H1 (cell line): Measurements from ENCODE around the gene PRKCD. TPM values are rescaled to one million over a fixed set of nuclear protein-coding genes. Genes with fewer than 3 reads are reported as not detected.

Experiments used
- CTCF ChIA-PET: fragments of 300-600 bp; sonication (Branson Sonifier 250); formaldehyde crosslinking; loops from one replicate; lab custom pipeline; 2021; ENCODE audit not compliant: partially characterized antibody; lab: Charles Lee
- POLR2A ChIA-PET: fragments of 300-600 bp; sonication (Branson Sonifier 250); formaldehyde crosslinking; loops from one replicate; lab custom pipeline; 2021; ENCODE audit warnings: inconsistent platforms; ENCODE audit not compliant: partially characterized antibody; lab: Charles Lee
- DNase-seq, 2 experiments: peaks; one replicate each; pipeline versions ENCODE4 v3.0.0 to v3.0.0-alpha.2; 2010 to 2022; ENCODE audit warnings: low spot score in 2 of 2, low read depth in 1 of 2, mixed read lengths in 1 of 2
- FAIRE-seq: peaks from 2 replicates; lab custom pipeline; 2011; peaks lifted over from hg19 to GRCh38; lab: Jason Lieb, UNC
- H2AFZ ChIP-seq: 2 replicates; pipeline ENCODE4 v1.8.1; 2012; ENCODE audit warnings: low read length, inconsistent platforms
- H2AK5ac ChIP-seq: 2 replicates; pipeline ENCODE4 v1.6.1; 2013; ENCODE audit warnings: low read depth, low read length
- H2BK120ac ChIP-seq: replicated peaks from 2 replicates; pipeline ENCODE3; 2013; ENCODE audit warnings: low read depth, low read length, inconsistent platforms
- H2BK12ac ChIP-seq: 2 replicates; pipeline ENCODE4 v1.6.1; 2013; ENCODE audit warnings: low read depth, low read length
- H2BK15ac ChIP-seq: 2 replicates; pipeline ENCODE4 v1.6.1; 2013; ENCODE audit warnings: low read length
- H2BK20ac ChIP-seq: 2 replicates; pipeline ENCODE4 v1.6.1; 2013; ENCODE audit warnings: low read length
- H2BK5ac ChIP-seq: 2 replicates; pipeline ENCODE4 v1.6.1; 2013; ENCODE audit warnings: low read depth, low read length
- H3K14ac ChIP-seq: 2 replicates; pipeline ENCODE4 v1.6.1; 2013; ENCODE audit warnings: inconsistent platforms; ENCODE audit not compliant: insufficient read length
- H3K18ac ChIP-seq: 2 replicates; pipeline ENCODE4 v1.6.1; 2013; ENCODE audit warnings: low read length; ENCODE audit errors: extremely low read depth
- H3K23ac ChIP-seq: 2 replicates; pipeline ENCODE4 v1.6.1; 2013; ENCODE audit warnings: inconsistent platforms; ENCODE audit not compliant: insufficient read length
- H3K23me2 ChIP-seq: 2 replicates; pipeline ENCODE4 v1.6.1; 2013; ENCODE audit warnings: low read depth, low read length
- H3K27ac ChIP-seq: 2 replicates; pipeline ENCODE4 v1.6.1; 2011; ENCODE audit warnings: low read depth, low read length, inconsistent platforms
- H3K27me3 ChIP-seq, 4 experiments: replicated peaks in 1 of 4; 1 replicate in 1 of 4; 2 replicates in 3 of 4; pipeline versions ENCODE4 v1.6.1 to v1.8.1; 2011 to 2013; ENCODE audit warnings: low read length in 3 of 4, mild to moderate bottlenecking in 3 of 4, inconsistent platforms in 2 of 4, mixed read lengths in 2 of 4, moderate library complexity in 1 of 4; ENCODE audit not compliant: control insufficient read depth in 3 of 4, insufficient read depth in 3 of 4; ENCODE audit errors: extremely low read depth in 1 of 4
- H3K36me3 ChIP-seq, 4 experiments: 2 replicates each; pipeline versions ENCODE4 v1.6.1 to v1.8.1; 2011 to 2013; ENCODE audit warnings: mild to moderate bottlenecking in 4 of 4, low read length in 3 of 4, moderate library complexity in 2 of 4, control low read depth in 1 of 4, inconsistent platforms in 1 of 4; ENCODE audit not compliant: insufficient read depth in 4 of 4, control insufficient read depth in 2 of 4
- H3K4ac ChIP-seq: replicated peaks from 2 replicates; pipeline ENCODE3; 2013; ENCODE audit warnings: low read length, low read depth, mixed read lengths, inconsistent platforms; ENCODE audit not compliant: insufficient read length
- H3K4me1 ChIP-seq, 4 experiments: replicated peaks in 1 of 4; 1 replicate in 1 of 4; 2 replicates in 3 of 4; pipeline versions ENCODE4 v1.6.1 to v1.8.1; 2011 to 2013; ENCODE audit warnings: low read length in 3 of 4, inconsistent platforms in 2 of 4, mixed read lengths in 1 of 4; ENCODE audit not compliant: insufficient read depth in 4 of 4, control insufficient read depth in 3 of 4
- H3K4me2 ChIP-seq, 2 experiments: 2 replicates each; pipeline versions ENCODE4 v1.6.1 to v1.8.1; 2011 to 2013; ENCODE audit warnings: low read depth in 2 of 2, low read length in 2 of 2, control low read depth in 1 of 2, inconsistent platforms in 1 of 2, mild to moderate bottlenecking in 1 of 2; ENCODE audit not compliant: insufficient read depth in 1 of 2
- H3K4me3 ChIP-seq, 4 experiments: fragments of 200-600, 300-600 bp in 1 of 4; sonication (generic), shearing (Covaris generic), sonication (Bioruptor Twin) in 1 of 4; 2 replicates each; pipeline versions ENCODE4 v1.5.1 to v1.8.1; 2011 to 2016; ENCODE audit warnings: low read length in 4 of 4, low read depth in 3 of 4, control low read depth in 2 of 4, inconsistent platforms in 2 of 4, mild to moderate bottlenecking in 2 of 4, mixed read lengths in 1 of 4, moderate library complexity in 1 of 4; ENCODE audit not compliant: insufficient read depth in 2 of 4; ENCODE audit errors: extremely low read depth in 1 of 4
- H3K56ac ChIP-seq: replicated peaks from 2 replicates; pipeline ENCODE3; 2013; ENCODE audit warnings: low read depth, mild to moderate bottlenecking, mixed read lengths, low read length, inconsistent platforms; ENCODE audit not compliant: insufficient read length
- H3K79me1 ChIP-seq: 2 replicates; pipeline ENCODE4 v1.6.1; 2013; ENCODE audit warnings: low read depth, low read length, control low read depth
- H3K79me2 ChIP-seq, 2 experiments: 2 replicates each; pipeline versions ENCODE4 v1.6.1 to v1.8.1; 2012 to 2013; ENCODE audit warnings: low read length in 2 of 2, mild to moderate bottlenecking in 2 of 2, inconsistent platforms in 1 of 2; ENCODE audit not compliant: insufficient read depth in 2 of 2, control insufficient read depth in 1 of 2
- H3K9ac ChIP-seq, 4 experiments: replicated peaks in 1 of 4; 1 replicate in 1 of 4; 2 replicates in 3 of 4; pipeline versions ENCODE4 v1.6.1 to v1.8.1; 2011 to 2013; ENCODE audit warnings: low read depth in 3 of 4, low read length in 3 of 4, control low read depth in 2 of 4, mild to moderate bottlenecking in 2 of 4, moderate library complexity in 2 of 4, inconsistent platforms in 1 of 4; ENCODE audit errors: extremely low read depth in 1 of 4
- H3K9me3 ChIP-seq, 2 experiments: 2 replicates each; pipeline versions ENCODE4 v1.6.1 to v1.8.1; 2012 to 2013; ENCODE audit warnings: mild to moderate bottlenecking in 2 of 2, moderate library complexity in 2 of 2, control low read depth in 1 of 2, inconsistent platforms in 1 of 2, low read depth in 1 of 2, low read length in 1 of 2, mixed read lengths in 1 of 2; ENCODE audit not compliant: insufficient read depth in 2 of 2
- H4K20me1 ChIP-seq, 2 experiments: replicated peaks in 1 of 2; 2 replicates each; pipeline versions ENCODE3 to v1.8.1; 2011 to 2013; ENCODE audit warnings: inconsistent platforms in 2 of 2, low read length in 2 of 2, mild to moderate bottlenecking in 1 of 2; ENCODE audit not compliant: insufficient read depth in 2 of 2, control insufficient read depth in 1 of 2
- H4K5ac ChIP-seq: 2 replicates; pipeline ENCODE4 v1.6.1; 2013; ENCODE audit warnings: low read length, low read depth, mixed read lengths, inconsistent platforms; ENCODE audit not compliant: insufficient read length
- H4K8ac ChIP-seq: 2 replicates; pipeline ENCODE4 v1.8.0; 2013; ENCODE audit warnings: mild to moderate bottlenecking, moderate library complexity, low read length, inconsistent platforms; ENCODE audit not compliant: insufficient read depth; ENCODE audit errors: extremely low read depth
- H4K91ac ChIP-seq: replicated peaks from 2 replicates; pipeline ENCODE3; 2013; ENCODE audit warnings: low read length, mixed read lengths, inconsistent platforms; ENCODE audit not compliant: insufficient read length
- CEBPB ChIP-seq: IDR thresholded peaks from 2 replicates; pipeline ENCODE4 v1.6.1; 2012; ENCODE audit warnings: low read depth, low read length
- EZH2 ChIP-seq: fragments of 200-600 bp; sonication (generic); IDR thresholded peaks from 2 replicates; pipeline ENCODE4 v1.7.1; 2012; ENCODE audit warnings: low read depth, mild to moderate bottlenecking, moderate library complexity, low read length, inconsistent platforms; ENCODE audit not compliant: severe bottlenecking
- GABPA ChIP-seq: IDR thresholded peaks from 2 replicates; pipeline ENCODE4 v1.6.1; 2011; ENCODE audit warnings: mild to moderate bottlenecking, low read length, moderate library complexity, borderline replicate concordance; ENCODE audit not compliant: insufficient read depth
- KDM5A ChIP-seq: fragments of 200-600 bp; IDR thresholded peaks from 2 replicates; pipeline ENCODE4 v1.7.1; 2012; ENCODE audit warnings: mild to moderate bottlenecking, low read length, inconsistent platforms, mixed read lengths
- POLR2A ChIP-seq, 2 experiments: IDR thresholded peaks; 1 replicate in 1 of 2; 2 replicates in 1 of 2; pipeline ENCODE4 v1.6.1; 2011; ENCODE audit warnings: low read depth in 2 of 2, low read length in 2 of 2, mild to moderate bottlenecking in 2 of 2; ENCODE audit errors: control extremely low read depth in 1 of 2
- TAF1 ChIP-seq: IDR thresholded peaks from 2 replicates; pipeline ENCODE4 v1.6.1; 2011; ENCODE audit warnings: mild to moderate bottlenecking, low read depth, low read length
- WGBS, 2 experiments: shearing (Covaris generic) in 1 of 2; methylation state at CpG; one replicate each; pipeline versions ENCODE4 v1.1.6 to v1.1.7; 2013 to 2015; ENCODE audit warnings: low lambda C conversion rate in 2 of 2, mixed read lengths in 2 of 2, inconsistent platforms in 1 of 2, low coverage in 1 of 2, missing lambda C conversion rate in 1 of 2; ENCODE audit not compliant: insufficient replicate concordance in 2 of 2, insufficient coverage in 1 of 2, insufficient read length in 1 of 2; ENCODE audit errors: extremely low coverage in 1 of 2, missing lambda C conversion rate in 1 of 2; 5-methylcytosine and 5-hydroxymethylcytosine counted together
- polyA plus RNA-seq, 7 experiments: library from polyadenylated mRNA; depleted of rRNA in 3 of 7; stranded (reverse) in 5 of 7; unstranded in 2 of 7; fragments of >200 nt in 5 of 7; fragments of 200-250 nt in 2 of 7; gene quantifications; 1 replicate in 5 of 7; 2 replicates in 1 of 7; 4 replicates in 1 of 7; pipeline versions ENCODE4 v1.2.1 to v1.2.3, GENCODE V29; 2011 to 2013; ENCODE audit warnings: missing spikeins in 2 of 7, mixed read lengths in 2 of 7
- total RNA-seq: library from RNA; stranded (reverse); fragmentation: NEBNext Ultra II Directional; extraction: Animal tissue kit (Norgen Biotek cat#: 25700); gene quantifications from 2 replicates; pipeline ENCODE4 v1.2.1, GENCODE V29; 2021
- TF ChIP-seq, protein P1 (sequence below): IDR thresholded peaks from 2 replicates; pipeline ENCODE4 v1.6.1; 2012; ENCODE audit warnings: inconsistent platforms

The PRKCD gene
- total and polyA plus RNA-seq, 2 of the 8 experiments (the other 6 are each of a cell fraction or from before 2014, with no cell fraction given): 22.6 to 23.9 TPM

GRCh38 chr3:53173107-53173506 lies 12.1 kb downstream of the PRKCD start:
- Histone ChIP-seq H3K14ac (no peak overlapping the region), H2BK5ac (no peak overlapping the region), H4K8ac (no peak overlapping the region), H2BK15ac (no peak overlapping the region), H3K18ac (peak overlapping the region; percentile 29; the same call in 1 of the 2 replicates), H4K91ac (peak overlapping the region; percentile 25), H2BK12ac (peak overlapping the region; percentile 18; the same call in 1 of the 2 replicates), H3K79me1 (peaks cover 12% of the 10 kb centered on the region; the same call in 1 of the 2 replicates), H3K23me2 (no peaks in the 10 kb centered on the region; the same call in 1 of the 2 replicates), H3K36me3 (no peaks in the 10 kb centered on the region), H3K27me3 (no peaks in the 10 kb centered on the region), H3K23ac (no peak overlapping the region), H3K4me2 (no peak overlapping the region), H2AK5ac (no peak overlapping the region), H3K9ac (no peak overlapping the region), H2AFZ (no peak overlapping the region), H3K27ac (no peak overlapping the region), H2BK20ac (0 out of 2 replicates have a peak overlapping the region, but pooled peaks have one; percentile 43), H4K20me1 (peaks cover 4 to 14% of the 10 kb centered on the region in 2 experiments), H2BK120ac (no peak overlapping the region), H3K79me2 (no peaks in the 10 kb centered on the region; a peak in 1 of 4 replicates), H3K4me3 (no peak overlapping the region), H4K5ac (no peak overlapping the region), H3K9me3 (no peaks in the 10 kb centered on the region), H3K4me1 (peaks cover 3 to 41% (median 29%) of the 10 kb centered on the region in 4 experiments), H3K4ac (peak overlapping the region; percentile 42), H3K56ac (no peak overlapping the region)
- DNase-seq (no peak), FAIRE-seq (no peak)
- WGBS, 2 experiments: 94% methylated on average over 5 of the region's 5 CpGs; no CpG with 5 or more reads in 1 of the 2 experiments
- ChIA-PET CTCF (interaction anchor here (0.6 to 1.7 kb wide), 4 partner anchors 13 to 152 kb away, joined by 3 to 5 read pairs (median 4); no protein-coding TSS in a partner anchor), POLR2A (interaction anchor here (1.6 to 7.9 kb wide), 3 partner anchors 14 to 39 kb away, joined by 3 to 56 read pairs (median 3); partner anchors contain the start of gene PRKCD)
- TF ChIP-seq TAF1: no peak
- TF ChIP-seq CEBPB: no peak
- no peak for TF ChIP-seq KDM5A
- no peak for TF ChIP-seq EZH2
- TF ChIP-seq POLR2A (IDR thresholded peaks at IDR 0.05; ENCODE audit: control extremely low read depth in 1 of 2, low read depth in 2 of 2, low read length in 2 of 2): no peak
- TF ChIP-seq, protein P1, sequence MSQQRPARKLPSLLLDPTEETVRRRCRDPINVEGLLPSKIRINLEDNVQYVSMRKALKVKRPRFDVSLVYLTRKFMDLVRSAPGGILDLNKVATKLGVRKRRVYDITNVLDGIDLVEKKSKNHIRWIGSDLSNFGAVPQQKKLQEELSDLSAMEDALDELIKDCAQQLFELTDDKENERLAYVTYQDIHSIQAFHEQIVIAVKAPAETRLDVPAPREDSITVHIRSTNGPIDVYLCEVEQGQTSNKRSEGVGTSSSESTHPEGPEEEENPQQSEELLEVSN: no peak
- TF ChIP-seq GABPA: no peak
